Gastrocnemius medialis (tissue), 4 donors: Measurements from ENCODE around the gene GRID2. TPM values are rescaled to one million over a fixed set of nuclear protein-coding genes. Genes with fewer than 3 reads are reported as not detected.

Experiments
- ATAC-seq, 2 donors: fragments of 150-250 bp; one replicate each; pipeline ENCODE4 v1.9.1; 2016
- DNase-seq, 2 donors: peaks; one replicate each; pipeline ENCODE4 v3.0.0-alpha.2; 2019
- H3K27ac ChIP-seq, 4 donors: fragments of 200-600 bp; sonication (generic); 1 replicate in 1 of 4; 2 replicates in 3 of 4; pipeline ENCODE4 v1.5.1; 2016 to 2018; ENCODE audit warnings: mild to moderate bottlenecking in 2 of 4, moderate library complexity in 1 of 4
- H3K27me3 ChIP-seq, 3 donors: fragments of 200-600 bp; sonication (generic) in 2 of 3; 1 replicate in 1 of 3; 2 replicates in 2 of 3; pipeline versions ENCODE4 v1.5.1 to v1.6.0; 2016 to 2019; ENCODE audit warnings: mild to moderate bottlenecking in 1 of 3, moderate library complexity in 1 of 3
- H3K36me3 ChIP-seq, 2 donors: fragments of 200-600 bp; sonication (generic) in 1 of 2; one replicate each; pipeline ENCODE4 v1.5.1; 2017 to 2018
- H3K4me1 ChIP-seq, 2 donors: fragments of 200-600 bp; sonication (generic) in 1 of 2; one replicate each; pipeline ENCODE4 v1.5.1; 2016 to 2017; ENCODE audit warnings: mild to moderate bottlenecking in 2 of 2
- H3K4me3 ChIP-seq, 4 donors: fragments of 200-600 bp; sonication (generic) in 3 of 4; 1 replicate in 1 of 4; 2 replicates in 3 of 4; pipeline ENCODE4 v1.5.1; 2016 to 2019; ENCODE audit warnings: mild to moderate bottlenecking in 2 of 4
- H3K9me3 ChIP-seq, 3 donors: fragments of 200-600 bp; sonication (generic) in 2 of 3; 1 replicate in 1 of 3; 2 replicates in 2 of 3; pipeline ENCODE4 v1.5.1; 2016 to 2019
- POLR2A ChIP-seq, 2 donors: fragments of 450-650 bp; IDR thresholded peaks; one replicate each; pipeline ENCODE4 v1.6.1; 2017; ENCODE audit warnings: antibody characterized with exemption in 2 of 2, mild to moderate bottlenecking in 2 of 2, moderate library complexity in 2 of 2
- in situ Hi-C, 4 donors: fragments of 200-750 bp; cut with MboI; loops; one replicate each; pipeline versions ENCODE4 v1.15.0 to v1.8.0; 2017; ENCODE audit warnings: low sequenced_read_pairs in 4 of 4
- intact Hi-C: fragments of 100-400 bp; cut with DNase I; formaldehyde crosslinking; loops from one replicate; pipeline ENCODE4 v1.15.1; 2023; ENCODE audit warnings: low total_unique reads
- total RNA-seq, 4 donors: library from RNA; depleted of rRNA; stranded (reverse); fragments of >200 nt; gene quantifications; one replicate each; pipeline versions ENCODE4 v1.1.0 to v1.2.3, GENCODE V29; 2016
- TF ChIP-seq, protein P1 (sequence below), 5 experiments: fragments of 450-650 bp in 3 of 5; fragments of 200-600 bp in 2 of 5; sonication (generic) in 2 of 5; IDR thresholded peaks in 4 of 5; conservative IDR thresholded peaks in 1 of 5; 1 replicate in 4 of 5; 2 replicates in 1 of 5; pipeline ENCODE4 v1.5.1; 2016 to 2019; ENCODE audit warnings: antibody characterized with exemption in 5 of 5, mild to moderate bottlenecking in 3 of 5, moderate library complexity in 3 of 5

Gene GRID2
- total RNA-seq, 4 donors from 2014 or later: not detected

- in situ Hi-C loops (no loop called here), intact Hi-C loops (no loop called here)
These were observed 1406.5 kb downstream of the GRID2 start for GRCh38 chr4:93710101-93710846.

GRCh38 chr4:93710847-93711430 lies 1407.2 kb downstream of the GRID2 start:
- Histone ChIP-seq H3K27ac (no peak overlapping the region), H3K4me1 (no peaks in the 10 kb centered on the region), H3K9me3 (no peaks in the 10 kb centered on the region), H3K4me3 (no peak overlapping the region), H3K36me3 (no peaks in the 10 kb centered on the region), H3K27me3 (no peaks in the 10 kb centered on the region)
- in situ Hi-C loops (no loop called here), intact Hi-C loops (no loop called here)
- ATAC-seq: no peak
- TF ChIP-seq POLR2A (IDR thresholded peaks at IDR 0.05): no peak
- TF ChIP-seq, protein P1, sequence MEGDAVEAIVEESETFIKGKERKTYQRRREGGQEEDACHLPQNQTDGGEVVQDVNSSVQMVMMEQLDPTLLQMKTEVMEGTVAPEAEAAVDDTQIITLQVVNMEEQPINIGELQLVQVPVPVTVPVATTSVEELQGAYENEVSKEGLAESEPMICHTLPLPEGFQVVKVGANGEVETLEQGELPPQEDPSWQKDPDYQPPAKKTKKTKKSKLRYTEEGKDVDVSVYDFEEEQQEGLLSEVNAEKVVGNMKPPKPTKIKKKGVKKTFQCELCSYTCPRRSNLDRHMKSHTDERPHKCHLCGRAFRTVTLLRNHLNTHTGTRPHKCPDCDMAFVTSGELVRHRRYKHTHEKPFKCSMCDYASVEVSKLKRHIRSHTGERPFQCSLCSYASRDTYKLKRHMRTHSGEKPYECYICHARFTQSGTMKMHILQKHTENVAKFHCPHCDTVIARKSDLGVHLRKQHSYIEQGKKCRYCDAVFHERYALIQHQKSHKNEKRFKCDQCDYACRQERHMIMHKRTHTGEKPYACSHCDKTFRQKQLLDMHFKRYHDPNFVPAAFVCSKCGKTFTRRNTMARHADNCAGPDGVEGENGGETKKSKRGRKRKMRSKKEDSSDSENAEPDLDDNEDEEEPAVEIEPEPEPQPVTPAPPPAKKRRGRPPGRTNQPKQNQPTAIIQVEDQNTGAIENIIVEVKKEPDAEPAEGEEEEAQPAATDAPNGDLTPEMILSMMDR (IDR thresholded peaks at IDR 0.05 in 4 of 5, conservative IDR thresholded peaks at IDR 0.05 in 1 of 5): no peak
- no peak for DNase-seq

More at GRCh38 chr4:93710101-93710846, 1406.5 kb downstream of the GRID2 start:
- ATAC-seq (no peak), DNase-seq (no peak)
- Histone ChIP-seq H3K4me3 (no peak overlapping the region), H3K27me3 (no peaks in the 10 kb centered on the region), H3K9me3 (no peaks in the 10 kb centered on the region), H3K27ac (no peak overlapping the region), H3K36me3 (no peaks in the 10 kb centered on the region), H3K4me1 (no peaks in the 10 kb centered on the region)
- TF ChIP-seq, protein P1 (IDR thresholded peaks at IDR 0.05 in 4 of 5, conservative IDR thresholded peaks at IDR 0.05 in 1 of 5): no peak
- no peak for TF ChIP-seq POLR2A (IDR thresholded peaks at IDR 0.05)

- no peaks in the 10 kb centered on the region for H3K4me1 ChIP-seq
- ATAC-seq: no peak
- intact Hi-C loops: no loop called here
- no peaks in the 10 kb centered on the region for H3K27me3 ChIP-seq
- H3K4me3 ChIP-seq: no peak overlapping the region
- no peak for DNase-seq
- H3K27ac ChIP-seq: no peak overlapping the region
- H3K36me3 ChIP-seq: no peaks in the 10 kb centered on the region
- in situ Hi-C loops: no loop called here
- no peaks in the 10 kb centered on the region for H3K9me3 ChIP-seq
- TF ChIP-seq POLR2A (IDR thresholded peaks at IDR 0.05): no peak
- TF ChIP-seq, protein P1 (IDR thresholded peaks at IDR 0.05 in 4 of 5, conservative IDR thresholded peaks at IDR 0.05 in 1 of 5): no peak
These were observed 1414.5 kb downstream of the GRID2 start for GRCh38 chr4:93718233-93718632.

GRCh38 chr4:93719552-93719951 lies 1415.8 kb downstream of the GRID2 start:
- Histone ChIP-seq H3K4me3 (no peak overlapping the region), H3K9me3 (no peaks in the 10 kb centered on the region), H3K27me3 (no peaks in the 10 kb centered on the region), H3K4me1 (no peaks in the 10 kb centered on the region), H3K27ac (no peak overlapping the region), H3K36me3 (no peaks in the 10 kb centered on the region)
- TF ChIP-seq POLR2A (IDR thresholded peaks at IDR 0.05): no peak
- TF ChIP-seq, protein P1 (IDR thresholded peaks at IDR 0.05 in 4 of 5, conservative IDR thresholded peaks at IDR 0.05 in 1 of 5): no peak
- intact Hi-C loops: no loop called here
- in situ Hi-C loops: no loop called here
- no peak for ATAC-seq
- no peak for DNase-seq
